SK-N-SH (cell line): Measurements from ENCODE around the gene RABGAP1L.

Experiments used
- ELF1 ChIP-seq: IDR thresholded peaks from 2 replicates; pipeline ENCODE4 v1.4.0; 2012
- EP300 ChIP-seq, 2 experiments: IDR thresholded peaks; 2 replicates each; pipeline versions ENCODE4 v1.4.0 to v1.6.1; 2012; ENCODE audit warnings: borderline replicate concordance in 1 of 2, low read depth in 1 of 2, low read length in 1 of 2
- EZH2phosphoT487 ChIP-seq: fragments of 200-600 bp; sonication (generic); IDR thresholded peaks from 2 replicates; pipeline ENCODE4 v1.6.1; 2017; ENCODE audit warnings: low read depth, mixed run types, mild to moderate bottlenecking, antibody characterized with exemption, moderate library complexity, borderline replicate concordance
- GATA2 ChIP-seq: sonication (generic); formaldehyde crosslinking; IDR thresholded peaks from 2 replicates; pipeline ENCODE4 v1.5.0; 2020; ENCODE audit warnings: mild to moderate bottlenecking, missing genetic modification reagents
- IRF3 ChIP-seq: fragments of 150-350 bp; IDR thresholded peaks from 2 replicates; pipeline ENCODE4 v1.6.1; 2016; ENCODE audit warnings: mild to moderate bottlenecking, low read depth, low read length
- JUND ChIP-seq: IDR thresholded peaks from 2 replicates; pipeline ENCODE4 v1.4.0; 2012
- REST ChIP-seq: IDR thresholded peaks from 2 replicates; pipeline ENCODE4 v1.6.1; 2012; ENCODE audit warnings: mild to moderate bottlenecking, low read depth, low read length, moderate library complexity
- RFX5 ChIP-seq: IDR thresholded peaks from 2 replicates; pipeline ENCODE4 v1.6.1; 2012; ENCODE audit warnings: mild to moderate bottlenecking, improper control_type of control experiment, low read length
- TAF1 ChIP-seq: IDR thresholded peaks from 2 replicates; pipeline ENCODE4 v1.6.1; 2012; ENCODE audit warnings: low read depth, mild to moderate bottlenecking, low read length, moderate library complexity, borderline replicate concordance
- TEAD4 ChIP-seq: IDR thresholded peaks from 2 replicates; pipeline ENCODE4 v1.4.0; 2012; ENCODE audit warnings: mild to moderate bottlenecking, borderline replicate concordance; ENCODE audit not compliant: insufficient read depth
- TF ChIP-seq, protein P1 (sequence below): fragments of 200-600 bp; sonication (generic); IDR thresholded peaks from 2 replicates; pipeline ENCODE4 v1.6.1; 2017; ENCODE audit warnings: antibody characterized with exemption, mild to moderate bottlenecking, moderate library complexity
- TF ChIP-seq, protein P2 (sequence below): IDR thresholded peaks from 2 replicates; pipeline ENCODE4 v1.4.0; 2012; ENCODE audit warnings: low read depth
- TF ChIP-seq, protein P3 (sequence below): fragments of 150-350 bp; IDR thresholded peaks from 2 replicates; pipeline ENCODE4 v1.6.1; 2017; ENCODE audit warnings: antibody characterized with exemption, low read length, low read depth, borderline replicate concordance

DNA sequence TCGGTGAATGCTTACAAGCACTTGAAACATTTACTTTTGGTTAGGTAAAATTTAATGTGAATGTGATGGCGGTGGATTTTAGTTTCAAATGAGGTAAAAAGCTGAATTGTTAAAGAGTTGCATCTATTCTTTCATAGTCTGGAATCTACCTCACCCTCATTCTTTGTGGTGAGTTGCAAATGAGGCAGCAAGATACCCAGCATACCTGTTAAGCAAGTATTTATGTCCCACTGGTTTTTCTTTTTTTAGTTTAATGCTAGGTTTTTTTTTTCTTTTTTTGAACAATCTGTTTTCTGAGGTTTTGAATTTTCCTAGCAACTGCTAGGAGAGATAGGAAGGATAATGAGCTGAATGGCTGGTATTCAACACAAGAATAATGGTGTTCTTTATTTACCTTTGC, 712.6 kb downstream of the RABGAP1L start:
- TF ChIP-seq EP300 (IDR thresholded peaks at IDR 0.05; ENCODE audit: borderline replicate concordance in 1 of 2, low read depth in 1 of 2, low read length in 1 of 2) (no peak), TAF1 (no peak), IRF3 (no peak), RFX5 (no peak), TEAD4 (no peak), GATA2 (CRISPR knock-in tag) (no peak), JUND (no peak), REST (no peak), EZH2phosphoT487 (no peak), ELF1 (no peak)
- TF ChIP-seq, protein P1, sequence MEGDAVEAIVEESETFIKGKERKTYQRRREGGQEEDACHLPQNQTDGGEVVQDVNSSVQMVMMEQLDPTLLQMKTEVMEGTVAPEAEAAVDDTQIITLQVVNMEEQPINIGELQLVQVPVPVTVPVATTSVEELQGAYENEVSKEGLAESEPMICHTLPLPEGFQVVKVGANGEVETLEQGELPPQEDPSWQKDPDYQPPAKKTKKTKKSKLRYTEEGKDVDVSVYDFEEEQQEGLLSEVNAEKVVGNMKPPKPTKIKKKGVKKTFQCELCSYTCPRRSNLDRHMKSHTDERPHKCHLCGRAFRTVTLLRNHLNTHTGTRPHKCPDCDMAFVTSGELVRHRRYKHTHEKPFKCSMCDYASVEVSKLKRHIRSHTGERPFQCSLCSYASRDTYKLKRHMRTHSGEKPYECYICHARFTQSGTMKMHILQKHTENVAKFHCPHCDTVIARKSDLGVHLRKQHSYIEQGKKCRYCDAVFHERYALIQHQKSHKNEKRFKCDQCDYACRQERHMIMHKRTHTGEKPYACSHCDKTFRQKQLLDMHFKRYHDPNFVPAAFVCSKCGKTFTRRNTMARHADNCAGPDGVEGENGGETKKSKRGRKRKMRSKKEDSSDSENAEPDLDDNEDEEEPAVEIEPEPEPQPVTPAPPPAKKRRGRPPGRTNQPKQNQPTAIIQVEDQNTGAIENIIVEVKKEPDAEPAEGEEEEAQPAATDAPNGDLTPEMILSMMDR = no peak
- TF ChIP-seq, protein P2, sequence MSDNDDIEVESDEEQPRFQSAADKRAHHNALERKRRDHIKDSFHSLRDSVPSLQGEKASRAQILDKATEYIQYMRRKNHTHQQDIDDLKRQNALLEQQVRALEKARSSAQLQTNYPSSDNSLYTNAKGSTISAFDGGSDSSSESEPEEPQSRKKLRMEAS = no peak
- TF ChIP-seq, protein P3, sequence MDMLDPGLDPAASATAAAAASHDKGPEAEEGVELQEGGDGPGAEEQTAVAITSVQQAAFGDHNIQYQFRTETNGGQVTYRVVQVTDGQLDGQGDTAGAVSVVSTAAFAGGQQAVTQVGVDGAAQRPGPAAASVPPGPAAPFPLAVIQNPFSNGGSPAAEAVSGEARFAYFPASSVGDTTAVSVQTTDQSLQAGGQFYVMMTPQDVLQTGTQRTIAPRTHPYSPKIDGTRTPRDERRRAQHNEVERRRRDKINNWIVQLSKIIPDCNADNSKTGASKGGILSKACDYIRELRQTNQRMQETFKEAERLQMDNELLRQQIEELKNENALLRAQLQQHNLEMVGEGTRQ = no peak
